Ishikawa (cell line): Measurements from ENCODE around the gene ZNHIT1.

Experiments used
- CEBPB ChIP-seq: IDR thresholded peaks from 2 replicates; pipeline ENCODE4 v1.6.1; 2012
- CREB1 ChIP-seq: IDR thresholded peaks from 2 replicates; pipeline ENCODE4 v1.6.1; 2012; ENCODE audit warnings: low read depth
- EP300 ChIP-seq: IDR thresholded peaks from 2 replicates; pipeline ENCODE4 v1.6.1; 2012; ENCODE audit warnings: borderline replicate concordance
- FOXM1 ChIP-seq: IDR thresholded peaks from 2 replicates; pipeline ENCODE4 v1.6.1; 2012; ENCODE audit warnings: low read depth, borderline replicate concordance
- RAD21 ChIP-seq: IDR thresholded peaks from 2 replicates; pipeline ENCODE4 v1.6.1; 2012; ENCODE audit warnings: low read depth
- REST ChIP-seq: IDR thresholded peaks from 2 replicates; pipeline ENCODE4 v1.6.1; 2012; ENCODE audit warnings: low read depth, mild to moderate bottlenecking
- USF1 ChIP-seq: IDR thresholded peaks from 2 replicates; pipeline ENCODE4 v1.6.1; 2012
- YY1 ChIP-seq: IDR thresholded peaks from 2 replicates; pipeline ENCODE4 v1.6.1; 2012; ENCODE audit warnings: low read depth
- ZBTB7A ChIP-seq: IDR thresholded peaks from 2 replicates; pipeline ENCODE4 v1.6.1; 2012; ENCODE audit warnings: low read depth

- no peak for TF ChIP-seq RAD21
- no peak for TF ChIP-seq REST
- no peak for TF ChIP-seq FOXM1
- no peak for TF ChIP-seq ZBTB7A
- TF ChIP-seq CREB1 = no peak
- TF ChIP-seq EP300 = no peak
- TF ChIP-seq USF1 = no peak
- no peak for TF ChIP-seq CEBPB
- no peak for TF ChIP-seq YY1
Measured at GRCh38 chr7:101208794-101209193, 9.2 kb upstream of the ZNHIT1 start.
